HCT116 (cell line): ENCODE results near the gene POLK. TPM values are rescaled to one million over a fixed set of nuclear protein-coding genes. Genes with fewer than 3 reads are reported as not detected.

Experiments
- ATAC-seq: fragments of 200-7000 bp; cut with Tn5 transposase; 2 replicates; pipeline ENCODE4 v1.9.1; 2020; ENCODE audit warnings: mild to moderate bottlenecking, moderate library complexity
- BruUV-seq: library from RNA; stranded (reverse); fragments of 400-500 nt; replicated peaks from 2 replicates; lab custom pipeline; 2021; lab: Mats Ljungman, UMichigan
- CTCF ChIA-PET: fragments of 300-600 bp; sonication (Branson Sonifier 250); formaldehyde crosslinking; loops from one replicate; lab custom pipeline; 2021; ENCODE audit warnings: antibody characterized with exemption; lab: Charles Lee
- POLR2A ChIA-PET: fragments of 300-600, 350-600 bp; sonication (Branson Sonifier 250); formaldehyde crosslinking; loops from one replicate; lab custom pipeline; 2021; ENCODE audit warnings: antibody characterized with exemption; lab: Charles Lee
- RAD21 ChIA-PET, 2 experiments: fragments of 300-600 bp; sonication (Branson Sonifier 250); formaldehyde crosslinking; loops; one replicate each; lab custom pipeline; 2023; ENCODE audit warnings: low total read pairs in 2 of 2; ENCODE audit not compliant: uncharacterized antibody in 2 of 2, unreplicated experiment in 2 of 2, low non-redundant PET in 1 of 2; lab: Charles Lee
- DNase-seq: peaks from one replicate; pipeline ENCODE4 v3.0.0-alpha.2; 2010; ENCODE audit warnings: low read depth, low spot score
- H2AFZ ChIP-seq: fragments of 200-600 bp; shearing (Covaris generic), sonication (generic); 2 replicates; pipeline ENCODE4 v1.6.1; 2017; ENCODE audit warnings: low read depth, mixed run types, mixed read lengths, antibody characterized with exemption, low read length; ENCODE audit not compliant: poor library complexity, severe bottlenecking
- H3K27ac ChIP-seq: 2 replicates; pipeline ENCODE4 v1.5.1; 2012; ENCODE audit warnings: low read depth, low read length
- H3K27me3 ChIP-seq: fragments of 200-600 bp; sonication (generic); 2 replicates; pipeline ENCODE4 v1.6.1; 2016; ENCODE audit warnings: mixed run types, low read length, mixed read lengths; ENCODE audit not compliant: insufficient read depth
- H3K36me3 ChIP-seq, 2 experiments: fragments of 200-500 bp in 1 of 2; fragments of 200-600 bp in 1 of 2; sonication (Bioruptor generic) in 1 of 2; sonication (generic) in 1 of 2; 2 replicates each; pipeline versions ENCODE4 v1.5.1 to v1.6.1; 2014 to 2016; ENCODE audit warnings: low read length in 2 of 2, inconsistent platforms in 1 of 2, mixed read lengths in 1 of 2, mixed run types in 1 of 2; ENCODE audit not compliant: insufficient read depth in 2 of 2, control insufficient read depth in 1 of 2
- H3K4me1 ChIP-seq, 2 experiments: fragments of 200-600 bp in 1 of 2; sonication (generic) in 1 of 2; 2 replicates each; pipeline versions ENCODE4 v1.5.1 to v1.6.1; 2012 to 2017; ENCODE audit warnings: low read length in 2 of 2, inconsistent platforms in 1 of 2, mild to moderate bottlenecking in 1 of 2, mixed read lengths in 1 of 2, mixed run types in 1 of 2, moderate library complexity in 1 of 2; ENCODE audit not compliant: insufficient read depth in 2 of 2, control insufficient read depth in 1 of 2
- H3K4me2 ChIP-seq: fragments of 200-600 bp; sonication (generic); 2 replicates; pipeline ENCODE4 v1.6.1; 2017; ENCODE audit warnings: mixed run types, low read length, mixed read lengths
- H3K4me3 ChIP-seq, 2 experiments: fragments of 200-600 bp in 1 of 2; sonication (generic) in 1 of 2; replicated peaks in 1 of 2; 2 replicates each; pipeline ENCODE4 v1.5.1; 2011 to 2016; ENCODE audit warnings: low read length in 2 of 2, control low read depth in 1 of 2, low read depth in 1 of 2, mild to moderate bottlenecking in 1 of 2, mixed read lengths in 1 of 2, mixed run types in 1 of 2
- H3K79me2 ChIP-seq: fragments of 200-600 bp; sonication (generic); 2 replicates; pipeline ENCODE4 v1.6.1; 2017; ENCODE audit warnings: mild to moderate bottlenecking, mixed run types, low read length, moderate library complexity, mixed read lengths; ENCODE audit not compliant: insufficient read depth
- H3K9ac ChIP-seq: fragments of 200-600 bp; sonication (generic); 2 replicates; pipeline ENCODE4 v1.6.1; 2016; ENCODE audit warnings: low read length, mixed read lengths
- H3K9me2 ChIP-seq: fragments of 200-600 bp; sonication (generic), shearing (Covaris generic); 2 replicates; pipeline ENCODE4 v1.6.1; 2017; ENCODE audit warnings: mixed run types, mild to moderate bottlenecking, moderate library complexity; ENCODE audit not compliant: insufficient read depth
- H3K9me3 ChIP-seq, 2 experiments: fragments of 200-500 bp in 1 of 2; fragments of 200-600 bp in 1 of 2; sonication (Bioruptor generic) in 1 of 2; sonication (generic) in 1 of 2; 2 replicates each; pipeline ENCODE4 v1.6.1; 2014 to 2017; ENCODE audit warnings: low read length in 2 of 2, mixed read lengths in 2 of 2, inconsistent platforms in 1 of 2, low read depth in 1 of 2, mild to moderate bottlenecking in 1 of 2, mixed run types in 1 of 2, moderate library complexity in 1 of 2; ENCODE audit not compliant: control insufficient read depth in 1 of 2, insufficient read depth in 1 of 2
- H4K20me1 ChIP-seq: fragments of 200-600 bp; sonication (generic), shearing (Covaris generic); 2 replicates; pipeline ENCODE4 v1.6.1; 2017; ENCODE audit warnings: mixed run types, mild to moderate bottlenecking, moderate library complexity; ENCODE audit not compliant: insufficient read depth
- CBX3 ChIP-seq: IDR thresholded peaks from 2 replicates; pipeline ENCODE4 v1.6.1; 2012; ENCODE audit warnings: low read depth
- CEBPB ChIP-seq: IDR thresholded peaks from 2 replicates; pipeline ENCODE4 v1.6.1; 2012; ENCODE audit warnings: low read depth
- EGR1 ChIP-seq: IDR thresholded peaks from 2 replicates; pipeline ENCODE4 v1.6.1; 2012; ENCODE audit warnings: low read depth
- ELF1 ChIP-seq: IDR thresholded peaks from 2 replicates; pipeline ENCODE4 v1.6.1; 2012; ENCODE audit warnings: low read depth, borderline replicate concordance
- EZH2phosphoT487 ChIP-seq: fragments of 200-600 bp; IDR thresholded peaks from 2 replicates; pipeline ENCODE4 v1.6.1; 2018; ENCODE audit warnings: antibody characterized with exemption, borderline replicate concordance
- POLR2A ChIP-seq: IDR thresholded peaks from 2 replicates; pipeline ENCODE4 v1.7.0; 2011; ENCODE audit warnings: borderline replicate concordance; ENCODE audit not compliant: insufficient read depth, insufficient read length; ENCODE audit errors: extremely low read depth
- SRF ChIP-seq: IDR thresholded peaks from 2 replicates; pipeline ENCODE4 v1.6.1; 2012; ENCODE audit warnings: low read depth
- TCF7L2 ChIP-seq: IDR thresholded peaks from 2 replicates; pipeline ENCODE4 v1.7.0; 2011; ENCODE audit warnings: borderline replicate concordance, inconsistent platforms; ENCODE audit not compliant: insufficient read depth, insufficient read length; ENCODE audit errors: extremely low read depth
- YY1 ChIP-seq: IDR thresholded peaks from 2 replicates; pipeline ENCODE4 v1.6.1; 2011; ENCODE audit warnings: low read length, low read depth, moderate library complexity, mild to moderate bottlenecking; ENCODE audit not compliant: insufficient replicate concordance; ENCODE audit errors: extremely low read depth
- ZFX ChIP-seq: fragments of 450-650 bp; IDR thresholded peaks from 2 replicates; pipeline ENCODE4 v1.6.1; 2017
- ZNF274 ChIP-seq: fragments of 200-500 bp; sonication (Bioruptor generic); IDR thresholded peaks from 2 replicates; pipeline ENCODE4 v1.6.1; 2014; ENCODE audit warnings: mild to moderate bottlenecking, low read depth, low read length, inconsistent platforms
- intact Hi-C: fragments of 100-400 bp; cut with micrococcal nuclease; formaldehyde crosslinking; loops from 2 replicates; pipeline ENCODE4 v1.10.0; 2022
- total RNA-seq: library from RNA; stranded (reverse); gene quantifications from one replicate; pipeline ENCODE4 v1.2.1, GENCODE V29; 2021; ENCODE audit not compliant: unreplicated experiment
- TF ChIP-seq, protein P1 (sequence below): IDR thresholded peaks from 2 replicates; pipeline ENCODE4 v1.6.1; 2012

Gene POLK
- total RNA-seq, 1 experiment from 2014 or later, result 17.3 TPM

DNA sequence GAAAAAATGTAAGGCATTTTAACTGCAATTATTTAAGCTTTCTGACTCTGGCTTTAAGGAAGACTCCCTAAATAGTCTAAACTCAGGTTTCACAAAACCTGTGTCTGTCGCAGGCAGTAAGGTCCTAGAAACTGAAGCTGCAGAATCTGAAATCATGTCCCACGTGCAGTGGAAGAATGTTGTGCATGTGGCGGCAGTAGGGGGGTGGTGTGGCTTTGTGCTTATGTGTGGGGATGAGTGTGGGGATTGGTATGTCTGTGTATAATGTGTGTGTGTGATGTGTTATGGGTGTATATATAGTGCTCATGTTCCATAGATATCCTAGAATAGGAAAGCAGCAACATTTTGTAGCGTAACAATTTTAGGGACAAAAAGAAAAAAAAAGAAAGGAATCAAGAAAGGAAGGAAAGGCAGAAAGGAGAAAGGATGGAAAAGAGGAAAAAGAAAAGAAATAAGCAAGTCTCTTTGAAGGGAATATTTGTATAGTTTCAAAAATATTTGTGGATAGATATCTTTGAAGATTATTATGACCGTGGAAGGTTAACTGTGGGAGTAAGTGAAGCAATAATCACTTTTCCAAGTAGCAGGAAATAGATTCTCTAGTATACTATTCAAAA, 106.2 kb downstream of the POLK start (continued):
- TF ChIP-seq EGR1 (no peak), POLR2A (no peak), ELF1 (no peak), CEBPB (no peak)
- TF ChIP-seq, protein P1, sequence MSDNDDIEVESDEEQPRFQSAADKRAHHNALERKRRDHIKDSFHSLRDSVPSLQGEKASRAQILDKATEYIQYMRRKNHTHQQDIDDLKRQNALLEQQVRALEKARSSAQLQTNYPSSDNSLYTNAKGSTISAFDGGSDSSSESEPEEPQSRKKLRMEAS, result no peak

DNA sequence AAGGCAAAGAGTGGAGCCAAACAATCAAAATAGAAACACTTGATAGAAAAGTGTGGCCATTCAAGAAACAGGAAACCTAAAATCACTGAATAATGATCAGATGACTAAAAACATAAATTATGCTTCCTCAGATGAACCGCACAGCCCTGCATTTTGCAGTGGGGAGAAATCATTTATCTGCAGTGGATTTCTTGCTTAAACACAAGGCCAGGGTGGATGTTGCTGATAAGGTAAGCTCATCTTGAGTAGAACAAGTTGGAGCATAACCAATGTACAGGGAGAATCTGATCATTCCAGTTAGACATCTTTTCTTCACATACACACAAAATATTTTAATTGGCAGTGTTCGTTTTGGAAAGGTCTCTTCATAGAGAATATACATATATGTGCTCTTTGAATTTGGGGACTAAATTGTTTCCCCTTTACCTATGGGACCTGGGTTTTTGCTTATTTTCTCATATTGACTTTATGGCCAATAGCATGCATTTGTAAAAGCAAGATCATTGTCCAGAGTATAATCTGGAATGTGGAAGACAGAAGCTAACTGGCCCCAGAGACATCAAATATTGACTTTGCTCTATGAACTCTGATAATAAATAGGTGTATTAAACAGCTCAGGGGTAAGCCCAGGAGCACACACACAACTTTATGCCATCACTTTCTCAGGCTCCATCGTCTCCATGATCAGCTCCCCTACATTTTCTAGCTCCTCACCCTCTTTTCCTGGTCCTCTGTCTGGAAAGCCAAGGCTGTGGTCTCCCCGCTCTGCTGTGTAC, 108.7 kb downstream of the POLK start:
- Histone ChIP-seq H3K9me3 (no peaks in the 10 kb centered on the region), H3K9ac (no peak overlapping the region), H3K27me3 (no peaks in the 10 kb centered on the region), H3K4me2 (no peak overlapping the region), H4K20me1 (no peaks in the 10 kb centered on the region), H3K4me1 (no peaks in the 10 kb centered on the region), H2AFZ (no peak overlapping the region), H3K9me2 (no peaks in the 10 kb centered on the region), H3K79me2 (no peaks in the 10 kb centered on the region), H3K27ac (no peak overlapping the region), H3K4me3 (no peak overlapping the region), H3K36me3 (no peaks in the 10 kb centered on the region)
- DNase-seq (no peak), ATAC-seq (no peak)
- ChIA-PET POLR2A (no interaction called here), RAD21 (no interaction called here), CTCF (no interaction called here)
- no peak for TF ChIP-seq ZFX
- TF ChIP-seq ELF1, result no peak
- no peak for TF ChIP-seq POLR2A
- TF ChIP-seq CBX3, result no peak
- TF ChIP-seq CEBPB, result no peak
- TF ChIP-seq YY1, result no peak
- TF ChIP-seq TCF7L2, result no peak
- TF ChIP-seq ZNF274, result no peak
- TF ChIP-seq SRF, result no peak
- no peak for TF ChIP-seq EZH2phosphoT487
- intact Hi-C loops, result no loop called here
- BruUV-seq, result no TSS peak
